HG03045 (cell line): ENCODE results near the gene RBPJL.
"Not testable (repeated sequence)": the region's sequence is repeated elsewhere in the genome, so short reads cannot be mapped to it uniquely, and the experiment has no call there.

ENCODE experiments used
- ATAC-seq: cut with Tn5 transposase; IDR thresholded peaks from one replicate; pipeline ENCODE4 v1.9.1; 2021; ENCODE audit warnings: mild to moderate bottlenecking, moderate library complexity; ENCODE audit not compliant: unreplicated experiment

Gene RBPJL

DNA sequence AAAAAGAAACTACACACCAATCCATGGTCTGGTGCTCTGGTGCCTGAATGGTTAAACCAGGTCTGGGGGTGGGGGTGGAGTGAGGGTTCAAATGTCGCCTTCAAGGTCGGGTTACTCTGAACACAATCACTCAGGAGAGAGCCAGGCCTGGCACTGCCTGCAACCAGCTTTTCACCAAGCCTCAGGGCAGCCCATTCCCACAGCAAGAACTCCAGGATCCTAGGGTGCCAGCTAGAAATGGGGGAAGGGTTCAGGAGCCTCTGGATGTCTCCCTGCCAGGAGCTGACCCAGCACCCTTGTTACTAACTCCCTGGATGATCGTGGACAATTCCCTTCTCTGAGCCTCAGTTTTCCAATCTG lies 34.9 kb downstream of the RBPJL start:
- ATAC-seq, result no peak

- no peak for ATAC-seq
Observed at GRCh38 chr20:45341939-45342854, 35.6 kb downstream of the RBPJL start.

DNA sequence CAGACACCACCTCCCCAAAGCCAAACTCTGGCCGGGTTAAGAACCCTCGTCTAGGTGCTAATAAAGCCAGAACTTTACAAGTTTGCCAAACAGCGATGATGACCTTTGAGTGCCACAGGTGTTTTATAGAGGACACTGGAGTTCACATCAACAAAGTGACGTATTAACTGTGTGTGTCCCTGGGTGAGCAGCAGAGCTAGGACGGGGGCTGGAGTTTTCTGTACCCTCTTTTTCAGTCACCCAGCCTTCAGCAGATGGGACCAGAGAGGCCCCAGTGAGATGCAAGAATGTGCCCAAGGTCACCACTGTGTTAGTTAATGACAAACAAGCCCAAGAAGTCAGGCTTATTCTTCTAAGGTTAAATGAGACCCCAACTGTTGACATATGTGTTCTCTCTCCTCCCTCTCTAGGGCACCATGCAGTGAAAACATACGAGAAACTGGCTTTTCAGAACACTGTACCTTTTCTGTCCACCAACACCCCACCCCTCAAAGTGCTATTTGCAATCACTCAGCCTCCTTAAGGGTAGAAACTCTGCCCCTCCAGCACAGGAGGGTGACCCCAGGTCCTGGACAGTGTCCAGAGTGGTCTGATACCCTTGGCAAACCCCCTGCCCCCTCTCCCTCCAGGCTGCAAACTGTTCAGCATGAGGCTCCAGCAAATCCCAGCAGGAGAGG lies 36.4 kb downstream of the RBPJL start:
- no peak for ATAC-seq

DNA sequence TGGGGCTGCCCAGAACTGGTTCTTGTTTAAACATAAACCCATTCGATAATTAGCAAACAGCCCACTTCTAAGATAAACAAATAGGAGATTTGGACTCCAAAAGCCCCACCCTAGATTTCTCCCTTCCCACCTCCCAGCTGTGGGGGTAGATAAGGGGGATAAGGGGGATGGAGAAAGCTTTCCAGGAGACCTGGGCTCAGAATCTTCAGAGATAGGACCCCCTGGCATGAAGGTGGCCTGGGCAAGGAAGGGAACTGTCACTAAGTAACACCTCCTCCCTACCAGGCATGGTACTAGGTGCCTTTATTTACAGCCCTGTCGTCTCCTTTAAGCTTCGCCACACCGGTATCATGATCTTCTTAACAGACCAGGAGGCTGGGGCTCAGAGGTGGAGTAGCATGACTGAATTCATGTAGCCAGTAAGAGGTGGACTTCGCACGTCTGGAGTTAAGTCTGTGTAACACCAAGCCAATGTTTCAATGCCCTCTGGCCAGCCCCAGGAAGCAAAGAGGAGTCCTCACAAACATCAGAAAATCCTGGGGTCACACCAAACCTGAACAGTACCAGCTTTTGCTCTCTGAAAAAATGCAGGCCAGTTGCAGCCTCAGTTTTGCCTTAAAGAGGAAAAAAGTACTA lies 37.0 kb downstream of the RBPJL start:
- ATAC-seq, result no peak

DNA sequence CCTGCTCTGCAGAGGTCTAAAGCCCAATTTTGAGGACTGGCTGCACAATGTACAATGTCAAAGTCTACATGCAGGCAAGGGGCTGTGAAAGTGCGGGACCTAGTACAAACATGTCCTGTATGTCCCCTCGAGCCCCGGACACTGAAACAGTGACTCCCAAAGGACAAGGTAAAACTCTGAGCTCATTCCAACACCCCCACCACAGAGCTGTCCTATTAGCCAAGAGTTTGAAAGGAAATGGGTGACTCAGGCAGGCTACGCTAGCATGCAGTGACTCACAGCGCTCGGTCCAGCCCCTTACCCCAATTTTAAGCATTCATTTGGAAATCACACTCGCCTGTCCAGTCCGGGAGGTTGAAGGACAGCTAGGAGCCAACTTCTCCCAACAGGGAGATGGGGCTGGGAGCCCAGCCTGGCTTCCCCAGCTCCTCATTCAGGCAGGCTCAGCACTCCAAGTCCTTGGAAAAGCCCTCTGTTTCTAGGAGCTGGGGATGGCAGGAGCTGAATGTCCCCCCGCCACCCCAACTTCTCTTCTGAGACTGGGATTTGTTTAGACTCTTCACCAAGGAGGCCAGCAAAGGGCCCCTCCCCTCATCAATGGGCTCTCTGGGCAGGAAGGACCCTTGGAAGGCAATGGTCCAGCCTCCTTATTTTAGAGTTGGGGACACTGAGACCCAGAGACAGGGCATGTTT lies 37.7 kb downstream of the RBPJL start:
- ATAC-seq, result no peak

DNA sequence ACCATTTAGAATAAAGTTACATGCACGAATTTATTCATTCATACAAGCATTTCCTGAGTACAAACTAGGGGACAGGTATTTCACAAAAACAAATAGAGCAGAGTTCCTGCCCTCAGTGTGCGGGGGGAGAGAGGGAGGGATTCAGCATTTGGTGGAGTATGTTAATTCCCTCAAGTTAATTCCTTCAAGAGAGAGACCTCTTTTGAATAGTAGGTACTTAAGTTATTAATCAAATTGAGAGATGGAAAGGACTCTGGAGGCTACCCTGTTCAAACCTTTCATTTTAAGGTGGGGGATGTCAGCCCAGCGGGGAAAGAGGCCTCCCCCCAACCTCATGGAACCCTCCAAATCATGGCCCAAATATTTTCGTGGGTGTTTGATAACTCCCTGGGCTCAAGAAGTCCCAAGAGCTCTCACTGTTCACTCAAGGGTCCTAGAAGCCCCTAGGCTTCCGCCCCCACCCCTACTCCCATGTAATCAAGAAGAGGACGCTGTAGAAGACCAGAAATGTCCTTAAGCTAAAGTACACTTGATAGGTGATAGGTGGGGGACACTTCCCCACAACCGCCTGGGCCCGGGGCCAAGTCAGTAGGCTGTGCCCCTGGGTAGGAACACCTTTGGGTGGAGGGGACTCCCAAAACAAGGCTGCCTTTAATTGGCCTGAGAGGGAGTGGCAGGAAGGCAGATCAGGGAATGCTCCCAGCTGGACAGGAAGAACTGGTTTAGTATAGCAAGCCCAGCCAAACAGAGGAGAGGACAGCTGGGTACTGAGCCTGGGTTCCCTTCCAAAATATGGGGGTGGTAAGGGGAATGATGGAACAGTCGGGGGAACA lies 38.7 kb downstream of the RBPJL start:
- ATAC-seq, result no peak

- ATAC-seq, result no peak
Observed at GRCh38 chr20:45346291-45346718, 39.7 kb downstream of the RBPJL start.

DNA sequence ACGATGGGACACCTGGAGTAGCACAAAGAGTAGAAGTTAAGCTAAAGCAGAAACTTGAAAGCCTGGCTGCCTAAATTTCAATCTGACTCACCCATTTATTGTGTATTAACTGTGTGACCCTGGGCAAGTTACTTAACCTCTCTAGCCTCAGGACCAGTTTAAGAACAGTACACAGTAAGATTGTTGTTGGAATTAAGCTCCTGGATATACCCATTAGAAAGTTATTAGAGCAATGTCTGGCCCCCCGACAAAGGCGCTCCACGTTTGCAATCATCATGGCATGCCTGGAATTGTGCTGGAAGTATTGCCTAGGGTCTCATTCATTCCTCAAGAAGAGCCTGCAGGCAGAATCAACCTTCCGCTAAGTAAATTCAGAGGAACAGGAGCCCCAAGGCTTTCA lies 40.2 kb downstream of the RBPJL start:
- no peak for ATAC-seq

GRCh38 chr20:45347297-45347935 lies 40.8 kb downstream of the RBPJL start:
- ATAC-seq, result no peak

GRCh38 chr20:45347936-45348778 lies 41.5 kb downstream of the RBPJL start, which contains the start of gene SDC4:
TSS of gene SDC4 (minus strand) at chr20:45348424. CDS start at chr20:45348384, 40 bp downstream.
- no peak for ATAC-seq

DNA sequence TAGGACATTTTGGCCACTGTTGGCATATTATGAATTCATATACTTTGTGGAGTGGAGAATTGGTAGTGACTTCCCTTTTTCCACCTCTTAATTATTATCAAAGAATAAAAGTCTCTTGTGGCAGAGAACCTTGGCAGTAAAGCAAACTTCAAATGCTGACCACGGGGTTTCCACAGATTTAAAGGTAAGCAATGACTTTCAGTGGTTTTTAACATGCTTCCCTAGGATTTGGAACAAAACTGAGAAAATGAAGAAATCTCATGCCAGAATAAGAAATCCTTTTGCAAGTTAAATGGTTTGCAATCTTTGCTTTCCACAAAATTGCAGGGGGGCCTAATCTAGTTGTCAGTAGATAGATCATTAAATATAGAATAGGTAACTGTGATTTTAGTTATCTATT lies 43.6 kb downstream of the RBPJL start:
- ATAC-seq, result no peak

- not testable (repeated sequence) for ATAC-seq
Observed at GRCh38 chr20:45350795-45351194, 44.2 kb downstream of the RBPJL start.

GRCh38 chr20:45352729-45353128 lies 46.1 kb downstream of the RBPJL start:
- ATAC-seq, result no peak

GRCh38 chr20:45353746-45354145 lies 47.1 kb downstream of the RBPJL start:
- no peak for ATAC-seq

GRCh38 chr20:45354423-45355208 lies 48.0 kb downstream of the RBPJL start:
- ATAC-seq, result no peak

DNA sequence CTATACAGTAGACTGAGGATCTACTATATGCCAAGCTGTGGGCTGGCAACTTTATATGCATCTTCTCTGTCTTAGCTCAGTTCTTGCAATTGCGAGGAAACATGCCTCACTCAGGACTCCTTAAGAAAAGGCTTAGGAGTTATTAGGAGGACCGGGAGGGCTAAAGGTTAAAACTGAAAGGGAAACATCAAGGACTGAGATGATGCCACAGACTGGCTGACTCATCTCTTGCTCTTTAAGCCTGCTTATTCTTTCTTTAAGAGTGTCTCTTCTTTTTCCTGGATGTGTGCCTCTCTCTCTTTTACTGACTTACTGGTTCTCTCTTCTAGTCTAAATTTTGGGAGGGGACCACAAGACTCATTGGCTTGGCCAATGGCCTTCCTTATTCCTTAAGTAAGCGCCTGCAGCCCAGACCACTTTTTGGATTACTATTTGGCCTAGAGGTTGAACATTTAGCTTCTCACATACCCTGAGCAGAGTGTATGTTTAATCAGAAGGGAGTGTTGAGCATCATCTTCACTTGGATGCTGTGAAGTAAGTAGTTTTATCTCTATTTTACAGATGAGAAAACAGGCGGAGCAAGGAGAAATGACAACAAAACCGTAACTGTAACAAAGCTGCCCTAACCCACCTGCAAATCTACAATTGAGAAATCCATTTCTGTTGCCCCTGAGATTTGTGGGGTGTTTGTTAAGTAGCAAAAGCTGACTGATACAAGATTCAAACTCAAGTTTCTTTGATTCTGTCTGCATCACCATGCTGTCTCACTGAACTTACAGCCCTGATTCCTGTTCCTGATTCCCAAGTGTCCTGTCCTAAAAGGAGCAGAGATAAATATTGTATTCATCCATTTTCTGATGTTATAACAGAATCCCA lies 48.8 kb downstream of the RBPJL start:
- ATAC-seq, result no peak
